ENCODE measurements around the gene EEPD1. TPM values are rescaled to one million over a fixed set of nuclear protein-coding genes. Genes with fewer than 3 reads are reported as not detected.
A peak's percentile ranks its signal among the peaks of the same experiment; 100 is the strongest.

EEPD1 gene
- total RNA-seq, 1 donor from 2014 or later: 6.5 TPM

DNA sequence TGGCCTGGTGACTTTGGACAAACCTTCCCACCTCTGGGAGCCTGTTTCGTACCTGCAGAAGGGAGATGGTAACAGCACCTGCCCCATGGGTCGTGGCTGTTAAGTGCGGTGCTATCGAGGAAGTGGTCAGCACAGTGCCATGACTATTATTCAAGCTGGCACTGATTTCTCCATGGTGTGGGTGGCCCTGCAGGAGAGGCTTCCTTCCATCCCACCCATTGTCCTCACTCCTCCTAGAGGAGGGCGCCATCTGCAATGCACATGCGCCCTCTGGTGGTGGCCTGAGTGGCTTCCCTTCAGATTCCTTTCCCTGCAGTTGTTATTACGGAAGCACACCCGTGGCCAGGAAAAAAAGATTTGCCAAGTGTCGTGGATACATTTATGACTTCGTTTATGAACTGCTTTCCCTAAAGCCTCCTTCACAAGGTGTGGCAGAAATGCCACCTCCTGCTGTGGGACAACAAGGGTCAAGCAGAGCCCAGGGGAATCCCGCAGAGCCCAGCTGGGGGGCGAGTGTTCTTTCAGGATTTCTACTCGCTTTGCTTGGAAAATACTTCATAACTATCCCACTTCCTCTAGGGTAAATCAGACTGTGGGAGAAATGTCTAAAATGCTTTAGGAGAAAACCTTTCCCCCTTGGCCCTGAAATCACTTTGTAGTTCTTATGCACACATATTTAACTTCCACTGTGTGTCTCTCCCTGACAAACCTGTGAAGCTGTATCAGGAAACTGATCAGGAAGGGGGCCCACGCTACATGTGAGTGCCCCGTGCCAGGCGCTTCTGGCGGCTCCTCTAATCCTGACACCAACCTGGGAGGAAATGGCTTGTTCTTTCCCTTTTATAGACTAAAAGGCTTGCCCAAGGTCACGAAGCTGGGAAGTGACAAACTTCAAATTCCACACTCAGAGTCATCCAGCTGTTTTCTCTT lies 138.6 kb downstream of the EEPD1 start:
- Histone ChIP-seq H4K20me1 (ENCODE audit: low read depth) (no peaks in the 10 kb centered on the region), H3K79me2 (ENCODE audit: low read depth) (no peaks in the 10 kb centered on the region), H3K27me3 (no peaks in the 10 kb centered on the region), H3F3A (ENCODE audit: low read depth) (no peaks in the 10 kb centered on the region), H3K36me3 (no peaks in the 10 kb centered on the region), H3K4me3 (no peak overlapping the region), H2AFZ (replicated peaks) (no peak overlapping the region), H3K27ac (no peak overlapping the region), H3K9ac (no peak overlapping the region), H3K4me1 (peaks cover 6% of the 10 kb centered on the region), H3K4me2 (peak overlapping the region; percentile 60), H3K9me3 (ENCODE audit: low read depth) (no peaks in the 10 kb centered on the region)
- Mint-ChIP-seq H3K27me3 (ENCODE audit: insufficient read depth, low read depth) (peaks cover 5% of the 10 kb centered on the region), H3K36me3 (peaks cover 14% of the 10 kb centered on the region), H3K4me3 (peak overlapping the region; percentile 44), H3K27ac (peak overlapping the region; percentile 79), H3K9me3 (no peaks in the 10 kb centered on the region), H3K4me1 (peaks cover 31% of the 10 kb centered on the region)
- peak; percentile 91 for DNase-seq (ENCODE audit: low spot score)
- TF ChIP-seq CTCF (IDR thresholded peaks at IDR 0.05): peak; percentile 100
- no peak for TF ChIP-seq EZH2phosphoT487 (IDR thresholded peaks at IDR 0.05)

- DNase-seq (ENCODE audit: low spot score): no peak
- H4K20me1 ChIP-seq (ENCODE audit: low read depth): no peaks in the 10 kb centered on the region
- no peak overlapping the region for H2AFZ ChIP-seq (replicated peaks)
- H3K4me3 ChIP-seq: no peak overlapping the region
- H3K4me2 ChIP-seq: no peak overlapping the region
- peaks cover 18% of the 10 kb centered on the region for H3K4me1 ChIP-seq
- no peak overlapping the region for H3K27ac Mint-ChIP-seq
- H3K9ac ChIP-seq: no peak overlapping the region
- H3K79me2 ChIP-seq (ENCODE audit: low read depth): no peaks in the 10 kb centered on the region
- H3K9me3 Mint-ChIP-seq: no peaks in the 10 kb centered on the region
- H3K27me3 ChIP-seq: peaks cover 22% of the 10 kb centered on the region
- H3K36me3 ChIP-seq: no peaks in the 10 kb centered on the region
- peaks cover 9% of the 10 kb centered on the region for H3K36me3 Mint-ChIP-seq
- H3F3A ChIP-seq (ENCODE audit: low read depth): peaks cover 4% of the 10 kb centered on the region
- TF ChIP-seq EZH2phosphoT487 (IDR thresholded peaks at IDR 0.05) (no peak), CTCF (IDR thresholded peaks at IDR 0.05) (no peak), EZH2 (IDR thresholded peaks at IDR 0.05) (no peak)
- peaks cover 5% of the 10 kb centered on the region for H3K27me3 Mint-ChIP-seq (ENCODE audit: insufficient read depth, low read depth)
- H3K4me1 Mint-ChIP-seq: peaks cover 40% of the 10 kb centered on the region
- no peak overlapping the region for H3K27ac ChIP-seq
- no peak overlapping the region for H3K4me3 Mint-ChIP-seq
- no peaks in the 10 kb centered on the region for H3K9me3 ChIP-seq (ENCODE audit: low read depth)
Measured at GRCh38 chr7:36295090-36295489, 142.0 kb downstream of the EEPD1 start.

DNA sequence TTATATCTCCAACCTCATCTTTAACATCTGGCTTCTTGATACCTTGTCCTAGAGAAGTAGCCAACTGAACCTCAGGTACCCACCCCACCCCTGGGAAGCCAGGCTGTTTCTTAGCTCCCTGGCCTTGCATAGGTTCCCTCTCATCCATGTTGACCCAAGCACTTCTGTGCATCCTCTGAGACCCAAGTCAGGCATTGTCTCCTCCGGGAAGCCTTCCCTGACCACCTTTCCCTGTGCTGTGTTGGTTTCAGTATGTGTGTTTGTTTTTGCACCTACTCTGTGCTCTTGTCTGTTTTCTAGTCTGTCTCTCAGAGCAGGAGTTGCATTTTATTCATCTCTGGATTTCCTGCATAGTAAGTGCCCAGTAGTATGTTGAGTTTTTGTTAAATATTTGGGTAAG lies 143.2 kb downstream of the EEPD1 start:
- H3K27ac Mint-ChIP-seq: no peak overlapping the region
- Histone ChIP-seq H3K27ac (no peak overlapping the region), H3F3A (ENCODE audit: low read depth) (peaks cover 16% of the 10 kb centered on the region), H4K20me1 (ENCODE audit: low read depth) (peaks cover 10% of the 10 kb centered on the region), H3K4me2 (no peak overlapping the region), H3K9ac (no peak overlapping the region), H2AFZ (replicated peaks) (no peak overlapping the region), H3K27me3 (peaks cover 22% of the 10 kb centered on the region), H3K79me2 (ENCODE audit: low read depth) (no peaks in the 10 kb centered on the region), H3K4me3 (no peak overlapping the region), H3K4me1 (peaks cover 29% of the 10 kb centered on the region), H3K36me3 (no peaks in the 10 kb centered on the region), H3K9me3 (ENCODE audit: low read depth) (no peaks in the 10 kb centered on the region)
- peaks cover 42% of the 10 kb centered on the region for H3K4me1 Mint-ChIP-seq
- DNase-seq (ENCODE audit: low spot score): no peak
- peaks cover 6% of the 10 kb centered on the region for H3K36me3 Mint-ChIP-seq
- H3K4me3 Mint-ChIP-seq: no peak overlapping the region
- TF ChIP-seq EZH2phosphoT487 (IDR thresholded peaks at IDR 0.05): no peak
- no peak for TF ChIP-seq EZH2 (IDR thresholded peaks at IDR 0.05)
- no peak for TF ChIP-seq CTCF (IDR thresholded peaks at IDR 0.05)
- H3K27me3 Mint-ChIP-seq (ENCODE audit: insufficient read depth, low read depth): peaks cover 4% of the 10 kb centered on the region
- no peaks in the 10 kb centered on the region for H3K9me3 Mint-ChIP-seq

Data from neural progenitor cell (in vitro differentiated cells).